SU-DHL-6 (cell line): ENCODE results near the gene TCF19.

Experiments
- H2AFZ ChIP-seq: fragments of 200-600 bp; sonication (generic); 2 replicates; pipeline ENCODE4 v1.6.1; 2014; ENCODE audit warnings: low read depth, mild to moderate bottlenecking, moderate library complexity, mixed read lengths, antibody characterized with exemption, low read length; ENCODE audit not compliant: severe bottlenecking
- H3F3A ChIP-seq: fragments of 200-600 bp; shearing (Covaris generic); 2 replicates; pipeline ENCODE4 v1.6.0; 2016; ENCODE audit warnings: antibody characterized with exemption, mild to moderate bottlenecking; ENCODE audit not compliant: insufficient read depth
- H3K27ac ChIP-seq: fragments of 200-600 bp; sonication (generic); 2 replicates; pipeline ENCODE4 v1.5.1; 2016; ENCODE audit warnings: low read depth, mild to moderate bottlenecking, low read length, moderate library complexity, mixed read lengths
- H3K27me3 ChIP-seq: fragments of 200-600 bp; sonication (generic), shearing (Covaris generic); 2 replicates; pipeline ENCODE4 v1.6.0; 2014; ENCODE audit warnings: mild to moderate bottlenecking, low read length
- H3K36me3 ChIP-seq: fragments of 200-600 bp; sonication (generic); 2 replicates; pipeline ENCODE4 v1.6.1; 2014; ENCODE audit warnings: mild to moderate bottlenecking, low read length, mixed read lengths
- H3K4me2 ChIP-seq: fragments of 300-600, 200-600 bp; shearing (Covaris generic), sonication (generic); 2 replicates; pipeline ENCODE4 v1.6.0; 2014; ENCODE audit warnings: low read length, low read depth, mild to moderate bottlenecking; ENCODE audit not compliant: poor library complexity, severe bottlenecking
- H3K4me3 ChIP-seq: fragments of 200-600 bp; sonication (generic); 2 replicates; pipeline ENCODE4 v1.5.1; 2014; ENCODE audit warnings: antibody characterized with exemption, low read length, mild to moderate bottlenecking, mixed read lengths; ENCODE audit not compliant: insufficient read depth, poor library complexity, severe bottlenecking
- H3K79me2 ChIP-seq: fragments of 200-600 bp; sonication (generic); 2 replicates; pipeline ENCODE4 v1.6.1; 2014; ENCODE audit warnings: mild to moderate bottlenecking, low read length, moderate library complexity; ENCODE audit not compliant: insufficient read depth
- H3K9ac ChIP-seq: fragments of 200-600 bp; sonication (generic); 2 replicates; pipeline ENCODE4 v1.7.0; 2014; ENCODE audit warnings: mild to moderate bottlenecking, low read length
- H3K9me2 ChIP-seq: fragments of 200-600 bp; sonication (generic); replicated peaks from 2 replicates; pipeline ENCODE4 v1.6.1; 2014; ENCODE audit warnings: low read length; ENCODE audit not compliant: insufficient read depth
- H3K9me3 ChIP-seq: fragments of 200-600 bp; sonication (generic); 2 replicates; pipeline ENCODE4 v1.6.1; 2014; ENCODE audit warnings: low read length, mixed read lengths; ENCODE audit not compliant: insufficient read depth
- H4K20me1 ChIP-seq: fragments of 200-600 bp; sonication (generic); 2 replicates; pipeline ENCODE4 v1.6.1; 2014; ENCODE audit warnings: low read depth, mild to moderate bottlenecking, antibody characterized with exemption, low read length, moderate library complexity, mixed read lengths
- CTCF ChIP-seq: fragments of 200-600 bp; sonication (generic); IDR thresholded peaks from one replicate; pipeline ENCODE4 v1.5.1; 2017; ENCODE audit warnings: antibody characterized with exemption, mild to moderate bottlenecking, low read length, moderate library complexity; ENCODE audit not compliant: insufficient read depth, poor library complexity, severe bottlenecking
- EZH2phosphoT487 ChIP-seq: fragments of 200-600 bp; sonication (generic), shearing (Covaris generic); conservative IDR thresholded peaks from 2 replicates; pipeline ENCODE4 v1.6.1; 2018; ENCODE audit warnings: mild to moderate bottlenecking, antibody characterized with exemption, low read length, moderate library complexity, mixed read lengths

Gene TCF19

GRCh38 chr6:31122791-31123706, 35.3 kb upstream of the TCF19 start:
- no peak overlapping the region for H2AFZ ChIP-seq
- H3K9me2 ChIP-seq, result no peaks in the 10 kb centered on the region
- no peak overlapping the region for H3K9ac ChIP-seq
- no peaks in the 10 kb centered on the region for H3K79me2 ChIP-seq
- H3K27me3 ChIP-seq, result no peaks in the 10 kb centered on the region
- H3F3A ChIP-seq, result no peaks in the 10 kb centered on the region
- no peaks in the 10 kb centered on the region for H3K36me3 ChIP-seq
- no peak overlapping the region for H3K27ac ChIP-seq
- no peaks in the 10 kb centered on the region for H4K20me1 ChIP-seq
- no peak for TF ChIP-seq CTCF
- no peak for TF ChIP-seq EZH2phosphoT487
- H3K4me2 ChIP-seq, result no peak overlapping the region
- no peak overlapping the region for H3K4me3 ChIP-seq
- H3K9me3 ChIP-seq, result no peaks in the 10 kb centered on the region

GRCh38 chr6:31125162-31125561, 33.2 kb upstream of the TCF19 start:
- no peak overlapping the region for H3K4me2 ChIP-seq
- no peak for TF ChIP-seq CTCF
- no peak for TF ChIP-seq EZH2phosphoT487
- no peaks in the 10 kb centered on the region for H3K36me3 ChIP-seq

GRCh38 chr6:31125586-31126363, 32.6 kb upstream of the TCF19 start:
- TF ChIP-seq CTCF (no peak), EZH2phosphoT487 (no peak)
- Histone ChIP-seq H3K27me3 (no peaks in the 10 kb centered on the region), H3K79me2 (no peaks in the 10 kb centered on the region), H3K4me2 (no peak overlapping the region), H3K9me3 (no peaks in the 10 kb centered on the region), H2AFZ (no peak overlapping the region), H3F3A (no peaks in the 10 kb centered on the region), H3K9ac (no peak overlapping the region), H3K36me3 (no peaks in the 10 kb centered on the region), H4K20me1 (no peaks in the 10 kb centered on the region), H3K4me3 (no peak overlapping the region), H3K27ac (no peak overlapping the region), H3K9me2 (no peaks in the 10 kb centered on the region)

More at GRCh38 chr6:31125162-31125561, 33.2 kb upstream of the TCF19 start:
- Histone ChIP-seq H3K9ac (no peak overlapping the region), H4K20me1 (no peaks in the 10 kb centered on the region), H3K4me3 (no peak overlapping the region), H3K27me3 (no peaks in the 10 kb centered on the region), H2AFZ (no peak overlapping the region), H3K27ac (no peak overlapping the region), H3K9me3 (no peaks in the 10 kb centered on the region), H3K79me2 (no peaks in the 10 kb centered on the region), H3K9me2 (no peaks in the 10 kb centered on the region), H3F3A (no peaks in the 10 kb centered on the region)
